Measurements from ENCODE around the gene MORN4.
"Not testable (repeated sequence)": the region's sequence is repeated elsewhere in the genome, so short reads cannot be mapped to it uniquely, and the experiment has no call there.

Gene MORN4

DNA sequence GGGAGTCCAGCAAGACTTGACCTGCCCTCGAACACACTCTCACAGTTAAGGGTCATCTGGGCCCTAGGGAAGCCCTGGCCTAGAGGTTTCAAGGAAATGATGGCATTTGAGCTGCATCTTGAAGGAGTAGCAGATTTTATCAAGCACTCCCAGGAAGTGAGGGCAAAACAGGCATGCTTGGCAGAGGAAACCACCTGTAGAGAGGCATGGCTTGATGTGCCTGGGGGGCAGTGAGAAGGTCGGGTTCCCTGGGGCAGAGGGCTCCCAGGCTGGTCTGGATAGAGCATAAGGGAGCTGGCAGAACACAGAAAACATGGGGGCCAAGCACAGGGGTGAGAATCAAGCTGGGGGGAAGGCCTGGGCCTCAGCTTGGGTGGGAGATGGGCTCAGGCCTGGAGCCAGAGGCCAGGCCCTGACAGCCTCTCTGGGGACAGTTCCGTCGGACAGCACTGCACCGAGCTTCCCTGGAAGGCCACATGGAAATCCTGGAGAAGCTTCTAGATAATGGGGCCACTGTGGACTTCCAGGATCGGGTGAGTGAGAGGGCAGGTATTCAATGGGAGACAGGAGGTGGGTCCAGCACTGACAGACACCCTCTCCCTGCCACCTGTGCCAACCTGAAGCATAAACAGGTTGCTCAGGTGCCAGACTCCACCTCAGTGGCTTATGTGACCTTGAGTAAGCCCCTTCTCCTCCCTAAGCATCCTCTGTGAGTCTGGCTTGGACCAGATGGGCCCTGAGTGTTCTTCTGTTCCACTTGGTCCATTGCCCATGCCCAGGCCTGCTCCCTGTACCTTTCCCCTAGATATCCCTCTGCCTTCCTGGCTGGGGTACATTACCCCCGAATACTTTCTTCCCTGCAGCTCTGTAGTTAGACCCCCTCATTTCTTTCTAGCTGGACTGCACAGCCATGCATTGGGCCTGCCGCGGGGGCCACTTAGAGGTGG lies 52.6 kb downstream of the MORN4 start:
- no peak overlapping the region for H3K27ac ChIP-seq

DNA sequence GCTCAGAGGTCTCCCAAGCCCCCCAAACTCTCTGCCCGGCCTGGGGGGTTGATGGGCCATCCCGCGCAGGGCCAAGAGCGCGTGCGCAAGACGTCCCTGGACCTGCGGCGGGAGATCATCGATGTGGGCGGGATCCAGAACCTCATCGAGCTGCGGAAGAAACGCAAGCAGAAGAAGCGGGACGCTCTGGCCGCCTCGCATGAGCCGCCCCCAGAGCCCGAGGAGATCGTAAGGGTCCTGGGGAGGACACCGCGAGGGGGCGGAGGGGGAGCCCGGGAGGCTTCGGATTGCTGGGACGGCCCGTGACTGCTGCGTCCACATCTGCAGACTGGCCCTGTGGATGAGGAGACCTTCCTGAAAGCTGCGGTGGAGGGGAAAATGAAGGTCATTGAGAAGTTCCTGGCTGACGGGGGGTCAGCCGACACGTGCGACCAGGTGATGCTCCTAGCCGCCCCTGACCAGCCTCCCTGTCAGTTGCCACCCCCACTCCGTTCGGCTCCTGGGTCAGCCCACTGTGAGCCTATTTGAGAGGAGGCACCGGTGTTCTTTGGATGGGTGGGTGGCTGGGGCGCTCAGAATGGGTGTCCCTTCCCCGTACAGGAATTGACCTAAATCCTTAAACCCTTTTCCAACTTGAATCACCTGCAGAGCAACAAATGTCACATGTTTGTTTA lies 55.0 kb downstream of the MORN4 start:
- Histone ChIP-seq H3K4me3 (no peak overlapping the region), H3K27ac (no peak overlapping the region)

More for the DNA sequence above, 52.6 kb downstream of the MORN4 start:
- H3K4me3 ChIP-seq, result no peak overlapping the region

DNA sequence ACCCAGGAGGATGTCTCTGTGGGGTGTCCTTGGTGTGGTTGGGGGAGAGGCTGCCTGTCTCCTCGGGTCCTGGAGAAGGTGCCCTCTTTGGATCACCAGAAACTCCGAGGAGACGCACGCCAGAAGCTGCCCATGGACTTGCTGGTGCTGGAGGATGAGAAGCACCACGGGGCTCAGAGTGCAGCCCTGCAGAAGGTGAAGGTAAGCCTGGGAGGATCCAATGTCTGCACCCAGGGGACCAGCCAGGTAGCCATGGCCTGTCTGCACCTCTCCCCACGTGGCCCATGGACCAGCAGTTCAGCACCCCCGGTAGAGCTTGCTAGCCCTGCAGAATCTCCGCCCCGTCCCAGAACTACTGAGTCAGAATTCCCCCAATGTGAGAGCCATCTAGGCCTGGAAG lies 55.6 kb downstream of the MORN4 start:
- no peak overlapping the region for H3K4me3 ChIP-seq
- no peak overlapping the region for H3K27ac ChIP-seq

DNA sequence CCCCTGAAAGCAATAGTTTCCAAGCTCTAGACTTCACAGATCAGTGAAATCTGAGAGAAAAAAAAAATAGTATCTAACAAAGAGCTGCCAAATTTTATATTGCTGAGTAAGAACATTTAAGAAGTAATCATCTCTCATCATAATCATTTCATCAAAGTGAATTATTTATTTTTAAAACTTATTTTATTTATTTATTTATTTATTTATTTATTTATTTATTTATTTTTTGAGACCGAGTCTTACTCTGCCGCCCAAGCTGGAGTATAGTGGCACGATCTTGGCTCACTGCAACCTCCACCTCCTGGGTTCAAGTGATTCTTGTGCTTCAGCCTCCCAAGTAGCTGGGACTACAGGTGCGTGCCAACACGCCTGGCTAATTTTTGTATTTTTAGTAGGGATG lies 56.8 kb downstream of the MORN4 start:
- H3K27ac ChIP-seq, H3K4me3 ChIP-seq: not testable (repeated sequence)

DNA sequence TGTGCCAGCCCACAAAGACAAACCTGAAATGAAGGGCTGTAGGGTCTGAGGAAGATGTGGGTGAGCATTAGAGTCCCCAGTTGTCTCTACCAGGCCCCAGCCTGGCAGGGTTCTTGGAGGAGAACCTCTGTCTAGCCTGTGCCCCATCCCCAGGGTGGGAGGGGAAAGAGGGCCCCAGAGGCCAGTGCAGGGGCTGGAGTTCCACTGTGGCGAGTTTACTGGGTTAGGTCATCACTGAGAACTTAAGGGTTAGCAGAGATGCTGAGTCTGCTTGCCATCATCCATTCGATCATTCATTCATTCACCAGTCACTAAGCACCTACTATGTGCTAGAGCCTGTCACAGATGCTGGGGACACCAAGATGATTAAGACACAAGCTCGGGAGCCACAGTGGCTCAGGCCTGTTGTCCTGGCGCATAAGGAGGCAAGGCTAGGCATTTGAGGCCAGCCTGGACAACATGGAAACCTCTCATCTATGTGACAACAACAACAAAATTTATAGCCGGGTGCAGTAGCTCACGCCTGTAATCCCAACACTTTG lies 58.1 kb downstream of the MORN4 start:
- Histone ChIP-seq H3K27ac (peak overlapping the region in 3 of 21 experiments; percentile 10 to 47 (median 44)), H3K4me3 (no peak overlapping the region)

DNA sequence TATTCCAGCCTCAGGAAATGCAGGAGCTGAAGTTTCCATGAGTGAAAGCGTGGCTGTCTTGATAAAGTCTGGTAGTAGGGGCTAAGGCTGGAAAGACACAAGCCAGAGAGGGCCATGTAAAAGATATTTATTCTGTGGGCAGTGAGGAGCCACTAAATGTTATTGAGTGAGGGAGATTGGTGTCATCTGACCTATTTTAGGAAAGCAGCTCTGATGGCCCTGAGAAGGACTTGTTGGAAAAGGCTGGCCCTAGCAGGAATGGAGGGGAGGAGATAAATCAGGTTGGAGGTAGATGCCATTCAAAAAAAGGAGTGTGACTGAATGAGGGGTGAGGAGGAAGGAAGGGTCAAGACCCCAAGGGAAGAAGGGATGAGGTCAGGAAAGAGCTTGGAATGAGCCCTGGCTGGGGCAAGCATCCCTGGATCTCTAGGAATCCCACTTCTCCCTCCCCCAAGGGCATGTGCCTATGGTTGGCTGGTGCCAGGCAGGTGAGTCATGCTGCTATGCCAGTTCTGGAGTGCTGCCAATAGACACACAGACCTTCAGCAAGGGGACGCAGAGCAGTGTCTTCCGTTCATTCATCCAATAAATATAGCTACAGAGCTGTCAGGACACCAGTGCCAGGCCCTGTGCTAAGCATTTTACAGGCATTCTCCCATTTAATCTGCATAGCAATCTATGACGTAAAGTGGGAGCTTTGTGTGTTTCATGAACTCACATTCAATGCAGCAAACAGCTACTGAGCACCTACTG lies 58.8 kb downstream of the MORN4 start:
- Histone ChIP-seq H3K27ac (peak overlapping the region in 4 of 21 experiments; percentile 10 to 47 (median 34)), H3K4me3 (no peak overlapping the region)

DNA sequence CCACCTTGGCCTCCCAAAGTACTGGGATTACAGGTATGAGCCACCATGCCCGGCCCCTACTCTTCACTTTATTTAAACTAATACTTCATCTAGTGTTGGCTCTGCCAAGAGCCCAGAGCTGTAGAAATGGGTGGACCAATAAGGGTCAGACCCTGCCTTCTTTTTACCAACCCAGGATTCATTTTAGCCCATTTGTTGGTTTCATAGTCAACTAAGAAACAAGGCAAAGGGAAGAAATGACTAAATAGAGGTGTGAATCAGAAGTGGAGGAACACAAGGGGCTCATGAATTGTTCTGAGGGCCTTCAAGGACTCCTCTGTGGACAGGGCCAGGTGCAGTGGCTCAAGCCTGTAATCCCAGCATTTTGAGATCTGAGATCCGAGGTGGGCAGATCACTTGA lies 59.6 kb downstream of the MORN4 start:
- Histone ChIP-seq H3K4me3 (no peak overlapping the region), H3K27ac (no peak overlapping the region)

DNA sequence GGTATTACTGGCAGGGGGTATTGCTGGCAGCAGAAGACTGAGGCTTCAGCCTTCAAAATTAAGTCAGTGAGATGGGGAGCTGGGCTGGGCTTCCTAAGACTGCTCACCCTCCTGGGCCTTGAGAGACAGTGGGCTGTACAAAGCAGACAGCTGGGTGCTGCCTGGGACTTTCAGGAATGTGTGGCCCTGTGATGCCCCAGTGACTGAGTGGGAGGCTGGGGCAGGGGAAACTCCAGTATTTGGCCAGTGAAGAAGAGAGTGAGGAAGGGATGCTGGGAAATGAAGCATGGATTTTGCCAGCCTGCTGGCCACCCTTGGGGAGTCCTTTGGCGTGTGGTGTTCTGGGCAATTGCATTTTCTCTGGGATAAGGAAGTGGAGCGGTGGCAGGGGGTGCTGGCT lies 60.3 kb downstream of the MORN4 start:
- Histone ChIP-seq H3K4me3 (no peak overlapping the region), H3K27ac (peak overlapping the region in 5 of 21 experiments; percentile 67 to 84 (median 79))

DNA sequence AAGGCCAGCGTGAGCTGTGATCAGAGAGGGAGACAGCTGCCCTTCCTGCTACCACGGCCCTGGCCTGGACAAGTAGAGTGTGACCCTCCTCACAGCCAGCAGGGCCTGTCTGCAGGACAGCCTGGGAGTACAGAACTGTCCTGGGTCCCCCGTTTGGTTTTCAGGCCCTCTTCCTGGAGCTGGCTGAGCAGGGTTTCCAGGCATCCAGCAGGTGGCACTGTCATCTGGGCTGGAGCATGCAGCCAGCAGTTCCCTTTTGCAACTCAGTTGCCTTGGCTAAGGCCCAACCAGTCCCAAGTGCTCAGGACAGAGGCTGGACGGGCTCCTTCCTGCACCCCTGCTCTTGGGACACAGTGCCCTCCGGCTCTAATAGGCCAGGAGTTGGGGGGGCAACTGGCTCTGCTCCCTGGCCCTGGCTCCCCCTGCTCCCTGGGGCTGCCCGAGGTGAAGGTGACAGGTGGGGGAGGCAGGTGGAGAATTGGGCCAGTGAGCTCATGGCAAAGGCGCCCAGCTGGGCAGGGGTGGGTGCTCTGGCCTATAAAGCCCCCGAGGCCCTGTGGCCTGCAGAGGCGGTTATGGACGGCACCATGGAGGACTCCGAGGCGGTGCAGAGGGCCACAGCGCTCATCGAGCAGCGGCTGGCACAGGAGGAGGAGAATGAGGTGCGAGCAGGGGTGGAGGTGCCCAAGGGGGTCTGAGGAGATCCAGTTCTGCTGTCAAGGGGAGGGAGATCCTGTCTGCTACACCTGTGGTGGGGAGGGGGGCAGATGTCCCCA lies 60.9 kb downstream of the MORN4 start, which contains the start of gene ANKRD2:
TSS of gene ANKRD2 (plus strand) at position 566 of the 776 bp plus-strand sequence. CDS start at position 576, 10 bp downstream.
- no peak within 1 kb of the TSS for H3K4me3 ChIP-seq
- peak within 1 kb of the TSS in 20 of 21 experiments; percentile 43 to 87 (median 76) for H3K27ac ChIP-seq

DNA sequence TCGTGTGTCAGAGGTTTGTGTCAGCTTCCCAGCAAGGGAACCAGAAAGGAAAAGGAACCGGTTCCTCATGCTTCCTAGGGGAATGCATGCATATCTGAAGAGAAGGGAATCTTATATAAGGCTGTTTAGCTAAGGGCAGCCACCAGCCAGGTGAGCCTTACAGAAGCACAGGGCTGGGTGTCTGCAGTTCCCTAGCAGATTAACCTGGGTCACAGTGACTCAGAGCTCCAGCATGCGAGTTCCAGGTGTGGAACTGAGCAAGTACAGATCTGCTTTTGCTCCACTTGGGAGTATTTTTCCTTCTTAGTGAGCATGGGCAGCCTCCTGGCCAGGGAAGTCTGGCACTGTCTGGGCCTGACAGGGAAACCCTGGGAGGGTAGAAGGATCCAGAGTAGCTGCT lies 61.7 kb downstream of the MORN4 start:
- peak overlapping the region in 20 of 21 experiments; percentile 43 to 87 (median 76) for H3K27ac ChIP-seq
- H3K4me3 ChIP-seq, result no peak overlapping the region

DNA sequence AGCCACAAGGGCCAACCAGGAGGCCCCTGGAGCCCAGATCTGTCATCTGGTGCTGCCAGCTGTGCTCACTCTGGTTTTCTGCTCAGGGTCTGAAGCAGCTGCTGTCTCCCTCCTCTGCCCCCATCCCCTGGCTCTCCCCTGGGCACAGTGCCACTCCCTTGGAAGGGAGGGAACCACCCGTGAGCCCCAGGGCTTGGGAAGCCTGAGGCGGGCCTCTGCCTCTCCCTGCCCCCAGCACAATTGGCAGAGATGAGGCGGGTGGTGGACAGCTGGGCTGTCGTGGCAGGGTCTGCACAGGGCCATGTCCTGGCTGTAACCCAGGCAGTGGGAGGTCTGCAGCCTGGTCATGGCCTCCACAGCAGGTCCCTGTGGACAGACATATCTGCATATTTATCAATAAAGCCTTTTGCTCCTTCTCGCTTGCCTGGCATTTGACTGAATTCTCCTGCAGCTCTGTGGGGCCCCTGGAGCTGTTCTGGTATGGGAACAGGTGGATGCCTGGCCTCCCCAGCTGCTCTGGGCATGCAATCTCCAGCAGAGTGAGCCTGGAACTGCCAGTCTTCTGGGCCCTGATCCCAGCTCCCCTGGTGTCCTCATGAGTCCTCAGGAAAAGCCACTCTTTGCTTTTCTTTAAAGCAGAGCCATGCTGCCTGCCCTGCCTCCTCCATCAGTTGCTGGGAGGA lies 62.4 kb downstream of the MORN4 start:
- peak overlapping the region in 18 of 21 experiments; percentile 18 to 87 (median 65) for H3K27ac ChIP-seq
- H3K4me3 ChIP-seq, result no peak overlapping the region

DNA sequence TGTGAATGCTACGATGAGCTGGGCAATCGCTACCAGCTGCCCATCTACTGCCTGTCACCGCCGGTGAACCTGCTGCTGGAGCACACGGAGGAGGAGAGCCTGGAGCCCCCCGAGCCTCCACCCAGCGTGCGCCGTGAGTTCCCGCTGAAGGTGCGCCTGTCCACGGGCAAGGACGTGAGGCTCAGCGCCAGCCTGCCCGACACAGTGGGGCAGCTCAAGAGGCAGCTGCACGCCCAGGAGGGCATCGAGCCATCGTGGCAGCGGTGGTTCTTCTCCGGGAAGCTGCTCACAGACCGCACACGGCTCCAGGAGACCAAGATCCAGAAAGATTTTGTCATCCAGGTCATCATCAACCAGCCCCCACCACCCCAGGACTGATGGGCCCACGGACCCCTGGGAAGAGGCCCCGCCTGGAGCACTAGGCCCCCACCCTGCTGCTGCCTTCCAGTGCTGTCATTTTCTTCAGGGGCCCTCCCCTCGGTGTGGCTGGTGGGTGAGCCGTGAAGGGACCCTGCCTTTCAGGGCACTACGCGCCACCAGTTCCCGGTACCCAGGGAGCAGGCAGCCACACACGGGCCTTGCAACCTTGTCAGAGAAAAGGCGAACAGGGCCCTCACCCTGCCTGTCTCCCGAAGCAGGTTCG lies 63.0 kb downstream of the MORN4 start:
- Histone ChIP-seq H3K4me3 (no peak overlapping the region), H3K27ac (peak overlapping the region in 18 of 21 experiments; percentile 18 to 87 (median 65))

DNA sequence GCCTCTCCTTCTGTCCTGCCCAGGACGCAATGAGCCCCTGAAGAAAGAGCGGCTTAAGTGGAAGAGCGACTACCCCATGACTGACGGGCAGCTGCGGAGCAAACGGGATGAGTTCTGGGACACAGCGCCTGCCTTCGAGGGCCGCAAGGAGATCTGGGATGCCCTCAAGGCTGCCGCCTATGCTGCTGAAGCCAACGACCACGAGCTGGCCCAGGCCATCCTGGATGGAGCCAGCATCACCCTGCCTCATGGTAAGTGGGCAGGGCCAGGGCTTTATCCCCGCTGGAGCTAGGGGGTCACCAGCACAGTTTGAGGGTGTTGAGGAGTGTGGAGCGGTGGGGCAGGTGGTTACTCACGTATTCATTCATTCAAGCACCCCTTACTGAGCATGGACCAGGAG lies 65.4 kb downstream of the MORN4 start:
- no peak overlapping the region for H3K4me3 ChIP-seq
- H3K27ac ChIP-seq, result no peak overlapping the region

DNA sequence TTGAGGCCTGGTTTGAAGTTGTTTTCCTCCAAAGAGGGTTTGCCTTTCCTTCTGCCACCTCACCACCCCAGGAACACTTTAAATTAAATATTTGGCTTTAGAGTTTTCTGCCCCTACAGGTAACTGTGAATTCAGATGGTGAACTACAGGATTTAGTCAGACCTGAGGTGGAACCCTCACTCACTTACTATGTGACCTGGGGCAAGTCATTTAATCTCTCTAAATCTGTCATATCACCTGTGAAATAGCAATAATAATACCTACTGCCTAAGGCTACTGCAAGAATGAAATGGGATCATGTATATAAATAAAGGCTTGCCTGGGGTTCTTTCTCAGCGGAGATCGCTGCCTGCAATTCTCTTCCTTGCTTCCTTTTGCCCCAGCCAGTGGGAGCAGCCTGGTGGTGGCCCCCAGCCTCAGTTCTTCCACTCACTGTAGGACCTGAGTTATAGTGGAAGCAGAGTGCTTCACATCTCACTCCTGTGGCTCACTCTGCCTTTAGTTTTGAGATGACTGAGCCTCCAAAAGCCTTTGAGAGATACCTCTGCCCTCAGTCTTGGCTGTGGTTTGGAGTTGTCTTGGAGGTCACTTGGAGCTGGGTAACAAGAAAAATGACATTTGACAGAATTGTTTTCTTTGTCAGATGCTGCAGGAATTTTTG lies 66.8 kb downstream of the MORN4 start:
- Histone ChIP-seq H3K4me3 (no peak overlapping the region), H3K27ac (no peak overlapping the region)

DNA sequence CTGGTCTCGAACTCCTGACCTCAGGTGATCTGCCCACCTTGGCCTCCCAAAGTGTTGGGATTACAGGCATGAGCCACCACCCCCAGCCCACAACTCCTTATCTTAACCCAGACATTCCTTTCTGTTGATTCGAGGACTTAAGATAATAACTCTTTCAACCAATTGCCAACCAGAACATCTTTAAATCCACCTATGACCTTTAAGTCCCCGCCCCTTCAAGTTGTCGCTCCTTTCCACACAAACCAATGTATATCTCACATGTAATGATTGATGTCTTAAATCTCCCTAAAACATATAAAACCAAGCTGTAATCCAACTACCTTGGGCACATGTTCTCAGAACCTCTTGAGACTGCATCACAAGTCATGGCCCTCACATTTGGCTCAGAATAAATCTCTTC lies 68.5 kb downstream of the MORN4 start:
- Histone ChIP-seq H3K27ac (no peak overlapping the region), H3K4me3 (no peak overlapping the region)
